Hepatocyte (in vitro differentiated cells): ENCODE measurements around the gene ELOVL5. TPM values are rescaled to one million over a fixed set of nuclear protein-coding genes. Genes with fewer than 3 reads are reported as not detected.

Experiments
- DNase-seq: peaks from one replicate; pipeline ENCODE4 v3.0.0-alpha.2; 2016; ENCODE audit warnings: low spot score
- H2AFZ ChIP-seq: fragments of 200-600 bp; sonication (generic); 2 replicates; pipeline ENCODE4 v1.6.0; 2016; ENCODE audit warnings: antibody characterized with exemption, mild to moderate bottlenecking
- H3K27ac ChIP-seq: fragments of 200-600 bp; sonication (generic); 2 replicates; pipeline ENCODE4 v1.5.1; 2016; ENCODE audit warnings: mild to moderate bottlenecking
- H3K27me3 ChIP-seq: fragments of 200-600 bp; sonication (generic); 2 replicates; pipeline ENCODE4 v1.6.1; 2016
- H3K36me3 ChIP-seq: fragments of 200-600 bp; sonication (generic); replicated peaks from 2 replicates; pipeline ENCODE4 v1.5.1; 2016; ENCODE audit warnings: low read depth; ENCODE audit not compliant: insufficient read depth
- H3K4me1 ChIP-seq: fragments of 200-600 bp; sonication (generic); 2 replicates; pipeline ENCODE4 v1.5.1; 2016; ENCODE audit warnings: mild to moderate bottlenecking, moderate library complexity; ENCODE audit not compliant: insufficient read depth
- H3K4me2 ChIP-seq: fragments of 200-600 bp; sonication (generic); 2 replicates; pipeline ENCODE4 v1.6.0; 2016
- H3K4me3 ChIP-seq: fragments of 200-600 bp; sonication (generic); 2 replicates; pipeline ENCODE4 v1.5.1; 2016; ENCODE audit warnings: mild to moderate bottlenecking
- H3K79me2 ChIP-seq: fragments of 200-600 bp; sonication (generic); 2 replicates; pipeline ENCODE4 v1.6.0; 2017; ENCODE audit warnings: mild to moderate bottlenecking
- H3K9me2 ChIP-seq: fragments of 200-600 bp; sonication (generic); replicated peaks from 2 replicates; pipeline ENCODE4 v1.6.0; 2017; ENCODE audit warnings: mild to moderate bottlenecking; ENCODE audit not compliant: insufficient read depth
- H3K9me3 ChIP-seq: fragments of 200-600 bp; sonication (generic); 2 replicates; pipeline ENCODE4 v1.5.1; 2016; ENCODE audit warnings: low read depth, mild to moderate bottlenecking
- H4K20me1 ChIP-seq: fragments of 200-600 bp; sonication (generic); 2 replicates; pipeline ENCODE4 v1.6.0; 2016; ENCODE audit warnings: mild to moderate bottlenecking; ENCODE audit not compliant: insufficient read depth, poor library complexity, severe bottlenecking
- CTCF ChIP-seq: fragments of 200-600 bp; sonication (generic); IDR thresholded peaks from 2 replicates; pipeline ENCODE4 v1.5.1; 2016; ENCODE audit warnings: antibody characterized with exemption, mild to moderate bottlenecking; ENCODE audit not compliant: poor library complexity
- EZH2 ChIP-seq: fragments of 200-600 bp; sonication (generic); IDR thresholded peaks from 2 replicates; pipeline ENCODE4 v1.6.1; 2016; ENCODE audit warnings: antibody characterized with exemption, mild to moderate bottlenecking, borderline replicate concordance
- EZH2phosphoT487 ChIP-seq: fragments of 200-600 bp; sonication (generic); IDR thresholded peaks from one replicate; pipeline ENCODE4 v1.6.1; 2018; ENCODE audit warnings: antibody characterized with exemption, mild to moderate bottlenecking, low read depth, moderate library complexity; ENCODE audit not compliant: unreplicated experiment, severe bottlenecking
- whole genome bisulfite sequencing: methylation state at CpG from one replicate; pipeline ENCODE4 v1.1.6; 2016; ENCODE audit warnings: low lambda C conversion rate; ENCODE audit errors: missing lambda C conversion rate; 5-methylcytosine and 5-hydroxymethylcytosine counted together
- microRNA-seq: library from miRNA; unstranded; fragments of <30 nt; microRNA quantifications from one replicate; pipeline ENCODE4, GENCODE V29; 2017
- polyA plus RNA-seq: library from polyadenylated mRNA; unstranded; fragments of >200 nt; fragmentation: Nextera tagmentation; extraction: Ambion mirVana; gene quantifications from 2 replicates; pipeline ENCODE4 v1.2.1, GENCODE V29; 2016
- small RNA-seq: library from RNA; depleted of rRNA; stranded (forward); fragments of <200 nt; gene quantifications from one replicate; pipeline ENCODE3, GENCODE V24; 2014
- total RNA-seq: library from RNA; depleted of rRNA; stranded (reverse); fragments of >200 nt; gene quantifications from 2 replicates; pipeline ENCODE4 v1.2.3, GENCODE V29; 2014

The ELOVL5 gene
- total and polyA plus RNA-seq, 2 experiments from 2014 or later, result 144 to 156 TPM

- Histone ChIP-seq H3K79me2 (no peaks in the 10 kb centered on the region), H3K9me3 (no peaks in the 10 kb centered on the region), H3K4me2 (no peak overlapping the region), H3K4me1 (no peaks in the 10 kb centered on the region), H3K4me3 (no peak overlapping the region), H3K27me3 (no peaks in the 10 kb centered on the region), H2AFZ (no peak overlapping the region), H4K20me1 (no peaks in the 10 kb centered on the region), H3K36me3 (no peaks in the 10 kb centered on the region), H3K27ac (no peak overlapping the region), H3K9me2 (no peaks in the 10 kb centered on the region)
- TF ChIP-seq EZH2 (no peak), CTCF (no peak), EZH2phosphoT487 (no peak)
- no peak for DNase-seq
- 89% methylated on average over 10 of the region's 10 CpGs for WGBS
These were observed 117.8 kb downstream of the ELOVL5 start for GRCh38 chr6:53230775-53231467.

GRCh38 chr6:53227847-53228246, 120.9 kb downstream of the ELOVL5 start:
- H2AFZ ChIP-seq, result no peak overlapping the region
- H3K9me2 ChIP-seq, result no peaks in the 10 kb centered on the region
- TF ChIP-seq CTCF, result no peak
- no peak for TF ChIP-seq EZH2phosphoT487
- TF ChIP-seq EZH2, result no peak
- H3K4me1 ChIP-seq, result no peaks in the 10 kb centered on the region
- WGBS, result 93% methylated on average over 3 of the region's 3 CpGs
- no peak overlapping the region for H3K27ac ChIP-seq
- no peaks in the 10 kb centered on the region for H3K36me3 ChIP-seq
- no peak for DNase-seq
- no peaks in the 10 kb centered on the region for H4K20me1 ChIP-seq
- no peaks in the 10 kb centered on the region for H3K27me3 ChIP-seq
- no peaks in the 10 kb centered on the region for H3K9me3 ChIP-seq
- H3K4me2 ChIP-seq, result no peak overlapping the region
- H3K4me3 ChIP-seq, result no peak overlapping the region
- no peaks in the 10 kb centered on the region for H3K79me2 ChIP-seq

GRCh38 chr6:53220605-53221004, 128.1 kb downstream of the ELOVL5 start:
- H2AFZ ChIP-seq, result no peak overlapping the region
- no peaks in the 10 kb centered on the region for H3K4me1 ChIP-seq
- H4K20me1 ChIP-seq, result no peaks in the 10 kb centered on the region
- no peaks in the 10 kb centered on the region for H3K9me2 ChIP-seq
- TF ChIP-seq CTCF, result no peak
- H3K9me3 ChIP-seq, result no peaks in the 10 kb centered on the region
- H3K4me3 ChIP-seq, result no peak overlapping the region
- H3K27me3 ChIP-seq, result no peaks in the 10 kb centered on the region
- DNase-seq, result no peak
- H3K4me2 ChIP-seq, result no peak overlapping the region
- H3K36me3 ChIP-seq, result no peaks in the 10 kb centered on the region
- H3K27ac ChIP-seq, result no peak overlapping the region
- no peaks in the 10 kb centered on the region for H3K79me2 ChIP-seq

Small RNAs within 50 kb of the gene (microRNA-seq; reads per million reads assigned to microRNA genes)
- gene MIR5685, result not detected

Small RNAs within 50 kb of the gene (small RNA-seq; reads per million reads assigned to genes)
- gene MIR5685 (not detected), gene RNU1-136P (0.28 reads per million)

Other genes with a start within 250 kb of the ELOVL5 start
- gene GCM1, start 200.1 kb downstream of the ELOVL5 start, total RNA-seq, result 0.33 TPM in 1 of 2 replicates, not detected in the other
- gene GCM1, start 200.1 kb downstream of the ELOVL5 start, polyA plus RNA-seq, result not detected in 2 replicates
- gene GCLC, start 196.2 kb upstream of the ELOVL5 start, total RNA-seq, result 38.8 and 52.6 TPM in 2 replicates
- 14.5 and 21.9 TPM in 2 replicates for gene GCLC, start 196.2 kb upstream of the ELOVL5 start, polyA plus RNA-seq